Testis (tissue), 2 donors: ENCODE measurements around the gene PCDHGA1.
"Not testable (repeated sequence)": the region's sequence is repeated elsewhere in the genome, so short reads cannot be mapped to it uniquely, and the experiment has no call there.

ENCODE experiments used
- POLR2A ChIP-seq: fragments of 450-650 bp; IDR thresholded peaks from one replicate; pipeline ENCODE4 v1.6.1; 2017; ENCODE audit warnings: antibody characterized with exemption, mild to moderate bottlenecking, moderate library complexity
- TF ChIP-seq, protein P1 (sequence below), 3 experiments: fragments of 450-650 bp in 2 of 3; fragments of 200-600 bp in 1 of 3; sonication (generic) in 1 of 3; IDR thresholded peaks; one replicate each; pipeline ENCODE4 v1.5.1; 2016 to 2019; ENCODE audit warnings: antibody characterized with exemption in 3 of 3, mild to moderate bottlenecking in 2 of 3, moderate library complexity in 1 of 3

DNA sequence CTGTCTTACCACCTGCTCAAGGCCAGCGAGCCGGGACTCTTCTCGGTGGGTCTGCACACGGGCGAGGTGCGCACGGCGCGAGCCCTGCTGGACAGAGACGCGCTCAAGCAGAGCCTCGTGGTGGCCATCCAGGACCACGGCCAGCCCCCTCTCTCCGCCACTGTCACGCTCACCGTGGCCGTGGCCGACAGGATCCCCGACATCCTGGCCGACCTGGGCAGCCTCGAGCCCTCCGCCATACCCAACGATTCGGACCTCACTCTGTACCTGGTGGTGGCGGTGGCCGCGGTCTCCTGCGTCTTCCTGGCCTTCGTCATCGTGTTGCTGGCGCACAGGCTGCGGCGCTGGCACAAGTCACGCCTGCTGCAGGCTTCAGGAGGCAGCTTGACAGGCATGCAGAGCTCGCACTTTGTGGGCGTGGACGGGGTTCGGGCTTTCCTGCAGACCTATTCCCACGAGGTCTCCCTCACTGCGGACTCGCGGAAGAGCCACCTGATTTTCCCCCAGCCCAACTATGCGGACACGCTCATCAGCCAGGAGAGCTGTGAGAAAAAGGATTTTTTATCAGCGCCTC is 10.6 kb downstream of the PCDHGA1 start:
- TF ChIP-seq, protein P1, sequence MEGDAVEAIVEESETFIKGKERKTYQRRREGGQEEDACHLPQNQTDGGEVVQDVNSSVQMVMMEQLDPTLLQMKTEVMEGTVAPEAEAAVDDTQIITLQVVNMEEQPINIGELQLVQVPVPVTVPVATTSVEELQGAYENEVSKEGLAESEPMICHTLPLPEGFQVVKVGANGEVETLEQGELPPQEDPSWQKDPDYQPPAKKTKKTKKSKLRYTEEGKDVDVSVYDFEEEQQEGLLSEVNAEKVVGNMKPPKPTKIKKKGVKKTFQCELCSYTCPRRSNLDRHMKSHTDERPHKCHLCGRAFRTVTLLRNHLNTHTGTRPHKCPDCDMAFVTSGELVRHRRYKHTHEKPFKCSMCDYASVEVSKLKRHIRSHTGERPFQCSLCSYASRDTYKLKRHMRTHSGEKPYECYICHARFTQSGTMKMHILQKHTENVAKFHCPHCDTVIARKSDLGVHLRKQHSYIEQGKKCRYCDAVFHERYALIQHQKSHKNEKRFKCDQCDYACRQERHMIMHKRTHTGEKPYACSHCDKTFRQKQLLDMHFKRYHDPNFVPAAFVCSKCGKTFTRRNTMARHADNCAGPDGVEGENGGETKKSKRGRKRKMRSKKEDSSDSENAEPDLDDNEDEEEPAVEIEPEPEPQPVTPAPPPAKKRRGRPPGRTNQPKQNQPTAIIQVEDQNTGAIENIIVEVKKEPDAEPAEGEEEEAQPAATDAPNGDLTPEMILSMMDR (IDR thresholded peaks at IDR 0.05): not testable (repeated sequence)
- TF ChIP-seq POLR2A: not testable (repeated sequence)
